H1 (cell line): Measurements from ENCODE around the gene RAD51B. TPM values are rescaled to one million over a fixed set of nuclear protein-coding genes. Genes with fewer than 3 reads are reported as not detected.

Source experiments
- CTCF ChIA-PET: fragments of 300-600 bp; sonication (Branson Sonifier 250); formaldehyde crosslinking; loops from one replicate; lab custom pipeline; 2021; ENCODE audit not compliant: partially characterized antibody; lab: Charles Lee
- POLR2A ChIA-PET: fragments of 300-600 bp; sonication (Branson Sonifier 250); formaldehyde crosslinking; loops from one replicate; lab custom pipeline; 2021; ENCODE audit warnings: inconsistent platforms; ENCODE audit not compliant: partially characterized antibody; lab: Charles Lee
- DNase-seq, 2 experiments: peaks; one replicate each; pipeline versions ENCODE4 v3.0.0 to v3.0.0-alpha.2; 2010 to 2022; ENCODE audit warnings: low spot score in 2 of 2, low read depth in 1 of 2, mixed read lengths in 1 of 2
- FAIRE-seq: peaks from 2 replicates; lab custom pipeline; 2011; peaks lifted over from hg19 to GRCh38; lab: Jason Lieb, UNC
- H2AFZ ChIP-seq: 2 replicates; pipeline ENCODE4 v1.8.1; 2012; ENCODE audit warnings: low read length, inconsistent platforms
- H2AK5ac ChIP-seq: 2 replicates; pipeline ENCODE4 v1.6.1; 2013; ENCODE audit warnings: low read depth, low read length
- H2BK120ac ChIP-seq: replicated peaks from 2 replicates; pipeline ENCODE3; 2013; ENCODE audit warnings: low read depth, low read length, inconsistent platforms
- H2BK12ac ChIP-seq: 2 replicates; pipeline ENCODE4 v1.6.1; 2013; ENCODE audit warnings: low read depth, low read length
- H2BK15ac ChIP-seq: 2 replicates; pipeline ENCODE4 v1.6.1; 2013; ENCODE audit warnings: low read length
- H2BK20ac ChIP-seq: 2 replicates; pipeline ENCODE4 v1.6.1; 2013; ENCODE audit warnings: low read length
- H2BK5ac ChIP-seq: 2 replicates; pipeline ENCODE4 v1.6.1; 2013; ENCODE audit warnings: low read depth, low read length
- H3K14ac ChIP-seq: 2 replicates; pipeline ENCODE4 v1.6.1; 2013; ENCODE audit warnings: inconsistent platforms; ENCODE audit not compliant: insufficient read length
- H3K18ac ChIP-seq: 2 replicates; pipeline ENCODE4 v1.6.1; 2013; ENCODE audit warnings: low read length; ENCODE audit errors: extremely low read depth
- H3K23ac ChIP-seq: 2 replicates; pipeline ENCODE4 v1.6.1; 2013; ENCODE audit warnings: inconsistent platforms; ENCODE audit not compliant: insufficient read length
- H3K23me2 ChIP-seq: 2 replicates; pipeline ENCODE4 v1.6.1; 2013; ENCODE audit warnings: low read depth, low read length
- H3K27ac ChIP-seq: 2 replicates; pipeline ENCODE4 v1.6.1; 2011; ENCODE audit warnings: low read depth, low read length, inconsistent platforms
- H3K27me3 ChIP-seq, 4 experiments: replicated peaks in 1 of 4; 1 replicate in 1 of 4; 2 replicates in 3 of 4; pipeline versions ENCODE4 v1.6.1 to v1.8.1; 2011 to 2013; ENCODE audit warnings: low read length in 3 of 4, mild to moderate bottlenecking in 3 of 4, inconsistent platforms in 2 of 4, mixed read lengths in 2 of 4, moderate library complexity in 1 of 4; ENCODE audit not compliant: control insufficient read depth in 3 of 4, insufficient read depth in 3 of 4; ENCODE audit errors: extremely low read depth in 1 of 4
- H3K36me3 ChIP-seq, 4 experiments: 2 replicates each; pipeline versions ENCODE4 v1.6.1 to v1.8.1; 2011 to 2013; ENCODE audit warnings: mild to moderate bottlenecking in 4 of 4, low read length in 3 of 4, moderate library complexity in 2 of 4, control low read depth in 1 of 4, inconsistent platforms in 1 of 4; ENCODE audit not compliant: insufficient read depth in 4 of 4, control insufficient read depth in 2 of 4
- H3K4ac ChIP-seq: replicated peaks from 2 replicates; pipeline ENCODE3; 2013; ENCODE audit warnings: low read length, low read depth, mixed read lengths, inconsistent platforms; ENCODE audit not compliant: insufficient read length
- H3K4me1 ChIP-seq, 4 experiments: replicated peaks in 1 of 4; 1 replicate in 1 of 4; 2 replicates in 3 of 4; pipeline versions ENCODE4 v1.6.1 to v1.8.1; 2011 to 2013; ENCODE audit warnings: low read length in 3 of 4, inconsistent platforms in 2 of 4, mixed read lengths in 1 of 4; ENCODE audit not compliant: insufficient read depth in 4 of 4, control insufficient read depth in 3 of 4
- H3K4me2 ChIP-seq, 2 experiments: 2 replicates each; pipeline versions ENCODE4 v1.6.1 to v1.8.1; 2011 to 2013; ENCODE audit warnings: low read depth in 2 of 2, low read length in 2 of 2, control low read depth in 1 of 2, inconsistent platforms in 1 of 2, mild to moderate bottlenecking in 1 of 2; ENCODE audit not compliant: insufficient read depth in 1 of 2
- H3K4me3 ChIP-seq, 4 experiments: fragments of 200-600, 300-600 bp in 1 of 4; sonication (generic), shearing (Covaris generic), sonication (Bioruptor Twin) in 1 of 4; 2 replicates each; pipeline versions ENCODE4 v1.5.1 to v1.8.1; 2011 to 2016; ENCODE audit warnings: low read length in 4 of 4, low read depth in 3 of 4, control low read depth in 2 of 4, inconsistent platforms in 2 of 4, mild to moderate bottlenecking in 2 of 4, mixed read lengths in 1 of 4, moderate library complexity in 1 of 4; ENCODE audit not compliant: insufficient read depth in 2 of 4; ENCODE audit errors: extremely low read depth in 1 of 4
- H3K56ac ChIP-seq: replicated peaks from 2 replicates; pipeline ENCODE3; 2013; ENCODE audit warnings: low read depth, mild to moderate bottlenecking, mixed read lengths, low read length, inconsistent platforms; ENCODE audit not compliant: insufficient read length
- H3K79me1 ChIP-seq: 2 replicates; pipeline ENCODE4 v1.6.1; 2013; ENCODE audit warnings: low read depth, low read length, control low read depth
- H3K79me2 ChIP-seq, 2 experiments: 2 replicates each; pipeline versions ENCODE4 v1.6.1 to v1.8.1; 2012 to 2013; ENCODE audit warnings: low read length in 2 of 2, mild to moderate bottlenecking in 2 of 2, inconsistent platforms in 1 of 2; ENCODE audit not compliant: insufficient read depth in 2 of 2, control insufficient read depth in 1 of 2
- H3K9ac ChIP-seq, 4 experiments: replicated peaks in 1 of 4; 1 replicate in 1 of 4; 2 replicates in 3 of 4; pipeline versions ENCODE4 v1.6.1 to v1.8.1; 2011 to 2013; ENCODE audit warnings: low read depth in 3 of 4, low read length in 3 of 4, control low read depth in 2 of 4, mild to moderate bottlenecking in 2 of 4, moderate library complexity in 2 of 4, inconsistent platforms in 1 of 4; ENCODE audit errors: extremely low read depth in 1 of 4
- H3K9me3 ChIP-seq, 2 experiments: 2 replicates each; pipeline versions ENCODE4 v1.6.1 to v1.8.1; 2012 to 2013; ENCODE audit warnings: mild to moderate bottlenecking in 2 of 2, moderate library complexity in 2 of 2, control low read depth in 1 of 2, inconsistent platforms in 1 of 2, low read depth in 1 of 2, low read length in 1 of 2, mixed read lengths in 1 of 2; ENCODE audit not compliant: insufficient read depth in 2 of 2
- H4K20me1 ChIP-seq, 2 experiments: replicated peaks in 1 of 2; 2 replicates each; pipeline versions ENCODE3 to v1.8.1; 2011 to 2013; ENCODE audit warnings: inconsistent platforms in 2 of 2, low read length in 2 of 2, mild to moderate bottlenecking in 1 of 2; ENCODE audit not compliant: insufficient read depth in 2 of 2, control insufficient read depth in 1 of 2
- H4K5ac ChIP-seq: 2 replicates; pipeline ENCODE4 v1.6.1; 2013; ENCODE audit warnings: low read length, low read depth, mixed read lengths, inconsistent platforms; ENCODE audit not compliant: insufficient read length
- H4K8ac ChIP-seq: 2 replicates; pipeline ENCODE4 v1.8.0; 2013; ENCODE audit warnings: mild to moderate bottlenecking, moderate library complexity, low read length, inconsistent platforms; ENCODE audit not compliant: insufficient read depth; ENCODE audit errors: extremely low read depth
- H4K91ac ChIP-seq: replicated peaks from 2 replicates; pipeline ENCODE3; 2013; ENCODE audit warnings: low read length, mixed read lengths, inconsistent platforms; ENCODE audit not compliant: insufficient read length
- RBBP5 ChIP-seq: IDR thresholded peaks from 2 replicates; pipeline ENCODE4 v1.7.1; 2012; ENCODE audit warnings: low read depth, mild to moderate bottlenecking, inconsistent platforms, low read length, moderate library complexity, borderline replicate concordance
- SIRT6 ChIP-seq: IDR thresholded peaks from one replicate; pipeline ENCODE4 v1.7.1; 2012; ENCODE audit warnings: low read length, inconsistent platforms
- TEAD4 ChIP-seq: IDR thresholded peaks from 2 replicates; pipeline ENCODE4 v1.6.1; 2012; ENCODE audit warnings: low read depth, low read length, inconsistent platforms, mixed read lengths
- WGBS, 2 experiments: shearing (Covaris generic) in 1 of 2; methylation state at CpG; one replicate each; pipeline versions ENCODE4 v1.1.6 to v1.1.7; 2013 to 2015; ENCODE audit warnings: low lambda C conversion rate in 2 of 2, mixed read lengths in 2 of 2, inconsistent platforms in 1 of 2, low coverage in 1 of 2, missing lambda C conversion rate in 1 of 2; ENCODE audit not compliant: insufficient replicate concordance in 2 of 2, insufficient coverage in 1 of 2, insufficient read length in 1 of 2; ENCODE audit errors: extremely low coverage in 1 of 2, missing lambda C conversion rate in 1 of 2; 5-methylcytosine and 5-hydroxymethylcytosine counted together
- polyA plus RNA-seq, 7 experiments: library from polyadenylated mRNA; depleted of rRNA in 3 of 7; stranded (reverse) in 5 of 7; unstranded in 2 of 7; fragments of >200 nt in 5 of 7; fragments of 200-250 nt in 2 of 7; gene quantifications; 1 replicate in 5 of 7; 2 replicates in 1 of 7; 4 replicates in 1 of 7; pipeline versions ENCODE4 v1.2.1 to v1.2.3, GENCODE V29; 2011 to 2013; ENCODE audit warnings: missing spikeins in 2 of 7, mixed read lengths in 2 of 7
- total RNA-seq: library from RNA; stranded (reverse); fragmentation: NEBNext Ultra II Directional; extraction: Animal tissue kit (Norgen Biotek cat#: 25700); gene quantifications from 2 replicates; pipeline ENCODE4 v1.2.1, GENCODE V29; 2021
- TF ChIP-seq, protein P1 (sequence below): IDR thresholded peaks from 2 replicates; pipeline ENCODE4 v1.6.1; 2011; ENCODE audit warnings: low read length, improper control_type of control experiment
- TF ChIP-seq, protein P2 (sequence below): IDR thresholded peaks from 2 replicates; pipeline ENCODE4 v1.6.1; 2011; ENCODE audit warnings: low read depth, mild to moderate bottlenecking, low read length; ENCODE audit not compliant: insufficient read depth

The RAD51B gene
- total and polyA plus RNA-seq, 2 of the 8 experiments (the other 6 are each of a cell fraction or from before 2014, with no cell fraction given): 3.9 to 14.9 TPM

- peaks cover 8 to 29% (median 22%) of the 10 kb centered on the region in 4 experiments for H3K4me1 ChIP-seq
- 75 to 91% methylated on average over 1 to 3 of the region's 3 CpGs for WGBS, 2 experiments
- H3K27ac ChIP-seq: no peak overlapping the region
- H3K79me1 ChIP-seq: no peaks in the 10 kb centered on the region
- H3K23ac ChIP-seq: no peak overlapping the region
- H3K23me2 ChIP-seq: no peaks in the 10 kb centered on the region
- no peak overlapping the region for H2AFZ ChIP-seq
- POLR2A ChIA-PET: interaction anchor here (1.0 kb wide), 1 partner anchor 529 kb away, joined by 3 read pairs; no protein-coding TSS in a partner anchor
- H4K20me1 ChIP-seq: no peaks in the 10 kb centered on the region
- no peak overlapping the region for H2AK5ac ChIP-seq
- H4K91ac ChIP-seq: no peak overlapping the region
- H3K56ac ChIP-seq: no peak overlapping the region
- H3K27me3 ChIP-seq: no peaks in the 10 kb centered on the region
- DNase-seq: no peak
- H4K5ac ChIP-seq: no peak overlapping the region
- CTCF ChIA-PET: interaction anchor here (0.7 kb wide), 1 partner anchor 11 kb away, joined by 3 read pairs; no protein-coding TSS in a partner anchor
- H2BK15ac ChIP-seq: no peak overlapping the region
- no peak overlapping the region; the same call in 1 of the 2 replicates for H2BK5ac ChIP-seq
- H3K9me3 ChIP-seq: no peaks in the 10 kb centered on the region
- no peak overlapping the region for H3K4me3 ChIP-seq
- TF ChIP-seq TEAD4 (no peak), RBBP5 (no peak), SIRT6 (no peak)
- TF ChIP-seq, protein P1, sequence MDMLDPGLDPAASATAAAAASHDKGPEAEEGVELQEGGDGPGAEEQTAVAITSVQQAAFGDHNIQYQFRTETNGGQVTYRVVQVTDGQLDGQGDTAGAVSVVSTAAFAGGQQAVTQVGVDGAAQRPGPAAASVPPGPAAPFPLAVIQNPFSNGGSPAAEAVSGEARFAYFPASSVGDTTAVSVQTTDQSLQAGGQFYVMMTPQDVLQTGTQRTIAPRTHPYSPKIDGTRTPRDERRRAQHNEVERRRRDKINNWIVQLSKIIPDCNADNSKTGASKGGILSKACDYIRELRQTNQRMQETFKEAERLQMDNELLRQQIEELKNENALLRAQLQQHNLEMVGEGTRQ: no peak
- TF ChIP-seq, protein P2, sequence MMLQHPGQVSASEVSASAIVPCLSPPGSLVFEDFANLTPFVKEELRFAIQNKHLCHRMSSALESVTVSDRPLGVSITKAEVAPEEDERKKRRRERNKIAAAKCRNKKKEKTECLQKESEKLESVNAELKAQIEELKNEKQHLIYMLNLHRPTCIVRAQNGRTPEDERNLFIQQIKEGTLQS: no peak
- H2BK12ac ChIP-seq: no peak overlapping the region; the same call in 1 of the 2 replicates
- H2BK120ac ChIP-seq: no peak overlapping the region
- no peak overlapping the region for H3K9ac ChIP-seq
- H3K14ac ChIP-seq: no peak overlapping the region
- no peak for FAIRE-seq
- no peak overlapping the region for H3K4ac ChIP-seq
- H3K36me3 ChIP-seq: no peaks in the 10 kb centered on the region
- no peak overlapping the region for H3K18ac ChIP-seq
- no peak overlapping the region; a peak in 1 of 4 replicates for H3K4me2 ChIP-seq
- H4K8ac ChIP-seq: no peak overlapping the region
- no peaks in the 10 kb centered on the region for H3K79me2 ChIP-seq
- H2BK20ac ChIP-seq: peak overlapping the region; percentile 49; the same call in 1 of the 2 replicates
Observed at GRCh38 chr14:68262567-68262966, 443.0 kb downstream of the RAD51B start.
